Measurements from ENCODE around the gene TNPO1. TPM values are rescaled to one million over a fixed set of nuclear protein-coding genes. Genes with fewer than 3 reads are reported as not detected.

TNPO1 gene
- total and polyA plus RNA-seq, 9 of the 15 experiments (the other 6 are each of a cell fraction or from before 2014, with no cell fraction given), result 20.8 to 176 (median 97.9) TPM

- Histone ChIP-seq H3K27ac (ENCODE audit: extremely low read depth, low read depth, low read length) (no peak overlapping the region), H3K4me3 (no peak overlapping the region), H3K9me3 (replicated peaks; ENCODE audit: control insufficient read depth, insufficient read depth, low read depth, low read length) (no peaks in the 10 kb centered on the region), H3K27me3 (ENCODE audit: control insufficient read depth in 2 of 2, insufficient read depth in 2 of 2, low read length in 2 of 2) (no peaks in the 10 kb centered on the region), H4K20me1 (replicated peaks; ENCODE audit: control insufficient read depth, insufficient read depth, low read length) (0 out of 2 replicates have a peak, but pooled peaks cover 3% of the 10 kb centered on the region), H3K36me3 (ENCODE audit: control insufficient read depth, insufficient read depth, low read length) (peaks cover 73% of the 10 kb centered on the region), H3K4me2 (ENCODE audit: insufficient read depth, low read length) (no peak overlapping the region), H3K9ac (ENCODE audit: insufficient read depth in 1 of 2, low read depth in 2 of 2, low read length in 2 of 2) (no peak overlapping the region), H2AFZ (ENCODE audit: low read depth, low read length) (no peak overlapping the region), H3K4me1 (replicated peaks in 1 of 2; ENCODE audit: control insufficient read depth in 2 of 2, insufficient read depth in 2 of 2, low read length in 2 of 2) (no peaks in the 10 kb centered on the region), H3K79me2 (ENCODE audit: control insufficient read depth, insufficient read depth, low read length) (no peaks in the 10 kb centered on the region), H3K9me1 (ENCODE audit: control insufficient read depth, insufficient read depth, low read length) (no peaks in the 10 kb centered on the region)
- FAIRE-seq (no peak), ATAC-seq (no peak), DNase-seq (ENCODE audit: extremely low read depth in 1 of 4, low spot score in 3 of 4) (no peak)
- 87% methylated on average over 6 of the region's 6 CpGs for WGBS (ENCODE audit: insufficient coverage, low coverage, missing lambda C conversion rate)
- POLR2A ChIA-PET, result no interaction called here
- no TSS peak for BruUV-seq (replicated peaks)
- intact Hi-C loops (cut with micrococcal nuclease) (no loop called here), in situ Hi-C loops (cut with MboI) (no loop called here)
- CTCF ChIA-PET (ENCODE audit: low intra/inter-chr PET ratio), result no interaction called here
- TF ChIP-seq CHD2 (IDR thresholded peaks at IDR 0.05; ENCODE audit: low read depth, low read length) (no peak), SAP30 (IDR thresholded peaks at IDR 0.05; ENCODE audit: borderline replicate concordance, insufficient read depth, low read depth, low read length, poor library complexity, severe bottlenecking) (no peak), DDX20 (tag; IDR thresholded peaks at IDR 0.05; ENCODE audit: low read depth) (no peak), NELFE (IDR thresholded peaks at IDR 0.05; ENCODE audit: insufficient read depth, insufficient read length) (no peak), ZBTB5 (IDR thresholded peaks at IDR 0.05) (no peak), ZFPM2 (CRISPR knock-in tag; IDR thresholded peaks at IDR 0.05) (no peak), JUND (IDR thresholded peaks at IDR 0.05; ENCODE audit: borderline replicate concordance, low read depth, low read length) (no peak), JUND (tag; IDR thresholded peaks at IDR 0.05; ENCODE audit: borderline replicate concordance, low read depth, low read length) (no peak)
Measured at GRCh38 chr5:72908664-72909063, 92.2 kb downstream of the TNPO1 start.
